ENCODE data around the gene METTL26. TPM values are rescaled to one million over a fixed set of nuclear protein-coding genes. Genes with fewer than 3 reads are reported as not detected.
A peak's percentile ranks its signal among the peaks of the same experiment; 100 is the strongest.

The METTL26 gene
- total and polyA plus RNA-seq, 9 of the 15 experiments (the other 6 are each of a cell fraction or from before 2014, with no cell fraction given), result 7.3 to 262 (median 80.9) TPM

DNA sequence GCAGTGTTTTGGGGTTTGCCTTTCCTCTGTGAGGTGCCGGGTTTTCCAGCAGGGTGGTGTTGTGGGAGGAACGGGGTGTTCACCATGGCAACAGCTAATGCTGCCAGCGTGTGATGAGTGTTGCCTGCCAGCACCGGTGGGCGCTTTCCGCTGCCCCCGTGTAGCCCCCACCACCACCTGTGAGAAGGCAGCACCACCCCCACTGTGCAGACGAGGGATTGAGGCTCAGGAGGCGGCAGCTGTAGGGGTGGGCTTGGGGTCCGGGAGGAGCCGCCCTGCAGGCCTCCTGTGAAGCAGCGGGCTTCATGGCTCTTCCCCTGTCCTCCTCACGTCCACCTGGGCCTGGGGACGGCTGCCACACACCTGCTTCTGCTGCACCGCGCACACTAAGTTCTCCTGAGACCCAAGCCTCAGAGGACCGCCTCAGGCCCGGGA is 41.0 kb downstream of the METTL26 start:
- ATAC-seq, result no peak
- 97% methylated on average over 14 of the region's 18 CpGs for WGBS (ENCODE audit: insufficient coverage, low coverage, missing lambda C conversion rate)
- BruUV-seq (replicated peaks), result no TSS peak

GRCh38 chr16:593807-594206 is 42.3 kb downstream of the METTL26 start:
- Histone ChIP-seq H4K20me1 (replicated peaks; ENCODE audit: control insufficient read depth, insufficient read depth, low read length) (peaks cover 16% of the 10 kb centered on the region), H3K9ac (ENCODE audit: insufficient read depth in 1 of 2, low read depth in 2 of 2, low read length in 2 of 2) (peak overlapping the region in 1 of 2 experiments; percentile 50; a peak in 2 of 4 replicates), H3K4me3 (no peak overlapping the region), H3K36me3 (ENCODE audit: control insufficient read depth, insufficient read depth, low read length) (peaks cover 31% of the 10 kb centered on the region; the same call in 2 of the 3 replicates), H3K9me3 (replicated peaks; ENCODE audit: control insufficient read depth, insufficient read depth, low read depth, low read length) (no peaks in the 10 kb centered on the region), H3K9me1 (ENCODE audit: control insufficient read depth, insufficient read depth, low read length) (peaks cover 7% of the 10 kb centered on the region), H3K4me1 (replicated peaks in 1 of 2; ENCODE audit: control insufficient read depth in 2 of 2, insufficient read depth in 2 of 2, low read length in 2 of 2) (peaks cover 9 to 48% of the 10 kb centered on the region in 2 experiments; a peak in 4 of 5 replicates), H3K27ac (ENCODE audit: extremely low read depth, low read depth, low read length) (no peak overlapping the region), H3K79me2 (ENCODE audit: control insufficient read depth, insufficient read depth, low read length) (peaks cover 68% of the 10 kb centered on the region), H3K4me2 (ENCODE audit: insufficient read depth, low read length) (no peak overlapping the region), H2AFZ (ENCODE audit: low read depth, low read length) (no peak overlapping the region), H3K27me3 (ENCODE audit: control insufficient read depth in 2 of 2, insufficient read depth in 2 of 2, low read length in 2 of 2) (no peaks in the 10 kb centered on the region)
- in situ Hi-C loops (cut with MboI), result no loop called here
- WGBS (ENCODE audit: insufficient coverage, low coverage, missing lambda C conversion rate), result 83% methylated on average over 13 of the region's 16 CpGs
- FAIRE-seq (no peak), DNase-seq (ENCODE audit: extremely low read depth in 1 of 4, low spot score in 3 of 4) (no peak), ATAC-seq (no peak)
- no TSS peak for BruUV-seq (replicated peaks)
- ChIA-PET POLR2A (interaction anchor here (0.7 to 1.6 kb wide), 4 partner anchors 16 to 42 kb away, joined by 3 to 6 read pairs (median 4); partner anchors contain the start of gene METTL26), CTCF (ENCODE audit: low intra/inter-chr PET ratio) (no interaction called here)
- no peak for TF ChIP-seq SMC3 (conservative IDR thresholded peaks at IDR 0.05; ENCODE audit: insufficient read depth, low read depth, low read length)
- 0 out of 2 replicates have a peak, but pooled peaks have one; percentile 30 for TF ChIP-seq POLR2G (IDR thresholded peaks at IDR 0.05; ENCODE audit: low read depth, low read length)
- intact Hi-C loops (cut with micrococcal nuclease), result no loop called here

More for the DNA sequence above, 41.0 kb downstream of the METTL26 start:
- CTCF ChIA-PET (ENCODE audit: low intra/inter-chr PET ratio), result no interaction called here
- in situ Hi-C loops (cut with MboI), result no loop called here
- Histone ChIP-seq H4K20me1 (replicated peaks; ENCODE audit: control insufficient read depth, insufficient read depth, low read length) (peaks cover 16% of the 10 kb centered on the region), H3K27me3 (ENCODE audit: control insufficient read depth in 2 of 2, insufficient read depth in 2 of 2, low read length in 2 of 2) (no peaks in the 10 kb centered on the region), H3K27ac (ENCODE audit: extremely low read depth, low read depth, low read length) (no peak overlapping the region), H3K9me1 (ENCODE audit: control insufficient read depth, insufficient read depth, low read length) (peaks cover 7% of the 10 kb centered on the region), H2AFZ (ENCODE audit: low read depth, low read length) (no peak overlapping the region), H3K4me3 (no peak overlapping the region), H3K9me3 (replicated peaks; ENCODE audit: control insufficient read depth, insufficient read depth, low read depth, low read length) (no peaks in the 10 kb centered on the region), H3K36me3 (ENCODE audit: control insufficient read depth, insufficient read depth, low read length) (peaks cover 41% of the 10 kb centered on the region; the same call in 2 of the 3 replicates), H3K9ac (ENCODE audit: insufficient read depth in 1 of 2, low read depth in 2 of 2, low read length in 2 of 2) (no peak overlapping the region; a peak in 1 of 4 replicates), H3K79me2 (ENCODE audit: control insufficient read depth, insufficient read depth, low read length) (peaks cover 72% of the 10 kb centered on the region), H3K4me1 (replicated peaks in 1 of 2; ENCODE audit: control insufficient read depth in 2 of 2, insufficient read depth in 2 of 2, low read length in 2 of 2) (peaks cover 9 to 49% of the 10 kb centered on the region in 2 experiments; a peak in 4 of 5 replicates), H3K4me2 (ENCODE audit: insufficient read depth, low read length) (no peak overlapping the region)
- no peak for FAIRE-seq
- DNase-seq (ENCODE audit: extremely low read depth in 1 of 4, low spot score in 3 of 4), result no peak
- POLR2A ChIA-PET, result interaction anchor here (0.6 kb wide), 1 partner anchor 14 kb away, joined by 3 read pairs; no protein-coding TSS in a partner anchor
- TF ChIP-seq NEUROD1 (IDR thresholded peaks at IDR 0.05; ENCODE audit: borderline replicate concordance, low read depth, low read length, partially characterized antibody), result no peak
- no peak for TF ChIP-seq MTF1 (CRISPR knock-in tag; IDR thresholded peaks at IDR 0.05; ENCODE audit: borderline replicate concordance)
- no peak for TF ChIP-seq ZNF212 (CRISPR knock-in tag; IDR thresholded peaks at IDR 0.05)
- no peak for TF ChIP-seq SIRT6 (IDR thresholded peaks at IDR 0.05; ENCODE audit: low read depth, low read length)
- TF ChIP-seq ELF2 (CRISPR knock-in tag; IDR thresholded peaks at IDR 0.05), result no peak
- TF ChIP-seq ZNF589 (CRISPR knock-in tag; IDR thresholded peaks at IDR 0.05; ENCODE audit: low read depth), result no peak
- TF ChIP-seq ZNF384 (IDR thresholded peaks at IDR 0.05; ENCODE audit: low read depth, low read length), result no peak
- TF ChIP-seq HDGF (IDR thresholded peaks at IDR 0.05), result no peak
- intact Hi-C loops (cut with micrococcal nuclease), result no loop called here
